Thyroid gland (tissue), 4 donors: ENCODE measurements around the gene ABHD8.
A peak's percentile ranks its signal among the peaks of the same experiment; 100 is the strongest.

Experiments used
- CTCF ChIP-seq, 6 experiments: fragments of 200-600 bp in 3 of 6; fragments of 450-650 bp in 3 of 6; sonication (generic) in 3 of 6; IDR thresholded peaks; one replicate each; pipeline ENCODE4 v1.5.1; 2016 to 2019; ENCODE audit warnings: antibody characterized with exemption in 6 of 6, mild to moderate bottlenecking in 2 of 6, inconsistent platforms in 1 of 6, moderate library complexity in 1 of 6
- POLR2A ChIP-seq, 2 donors: fragments of 450-650 bp; IDR thresholded peaks; one replicate each; pipeline ENCODE4 v1.6.1; 2017; ENCODE audit warnings: antibody characterized with exemption in 2 of 2, mild to moderate bottlenecking in 2 of 2, moderate library complexity in 1 of 2

- no peak for TF ChIP-seq CTCF (IDR thresholded peaks at IDR 0.05)
- peak in 1 of 2 donors; percentile 61 for TF ChIP-seq POLR2A (IDR thresholded peaks at IDR 0.05)
Measured at GRCh38 chr19:17334414-17335409, 31.5 kb upstream of the ABHD8 start, which contains the start of gene ANO8.
